ENCODE data around the gene NECTIN1. TPM values are rescaled to one million over a fixed set of nuclear protein-coding genes. Genes with fewer than 3 reads are reported as not detected.

NECTIN1 gene
- total RNA-seq, 2 experiments from 2014 or later: 2.5 to 3.4 TPM

DNA sequence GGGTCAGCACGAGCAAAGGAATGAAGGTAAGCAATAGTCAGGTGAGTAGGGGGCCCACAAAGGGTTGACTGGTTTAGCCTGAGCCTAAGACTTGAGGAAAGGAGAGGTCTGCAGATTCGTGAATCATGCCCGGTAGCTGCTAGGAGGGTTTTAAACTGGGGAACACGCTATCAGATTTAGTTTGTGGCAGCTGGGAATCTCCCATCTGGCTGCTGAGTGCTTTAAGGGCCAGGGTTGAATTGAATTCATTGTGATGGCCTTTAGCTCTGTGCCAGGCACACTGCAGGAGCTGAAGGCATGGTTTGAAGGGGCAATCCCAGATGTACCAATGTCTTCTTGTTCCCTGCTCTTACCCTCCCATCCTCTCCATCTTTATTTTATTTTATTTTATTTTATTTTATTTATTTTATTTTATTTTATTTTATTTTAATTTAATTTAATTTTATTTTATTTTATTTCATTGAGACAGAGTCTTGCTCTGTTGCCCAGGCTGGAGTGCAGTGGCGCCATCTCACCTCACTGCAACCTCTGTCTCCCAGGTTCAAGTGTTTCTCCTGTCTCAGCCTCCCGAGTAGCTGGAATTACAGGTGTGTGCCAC lies 1.9 kb upstream of the NECTIN1 start:
- peaks cover 39% of the 10 kb centered on the region for H3K27me3 Mint-ChIP-seq
- no peak for DNase-seq
- no peak overlapping the region for H3K27ac Mint-ChIP-seq
- H3K4me1 ChIP-seq (ENCODE audit: insufficient read depth, low read length): peaks cover 25% of the 10 kb centered on the region
- TF ChIP-seq, protein P1, sequence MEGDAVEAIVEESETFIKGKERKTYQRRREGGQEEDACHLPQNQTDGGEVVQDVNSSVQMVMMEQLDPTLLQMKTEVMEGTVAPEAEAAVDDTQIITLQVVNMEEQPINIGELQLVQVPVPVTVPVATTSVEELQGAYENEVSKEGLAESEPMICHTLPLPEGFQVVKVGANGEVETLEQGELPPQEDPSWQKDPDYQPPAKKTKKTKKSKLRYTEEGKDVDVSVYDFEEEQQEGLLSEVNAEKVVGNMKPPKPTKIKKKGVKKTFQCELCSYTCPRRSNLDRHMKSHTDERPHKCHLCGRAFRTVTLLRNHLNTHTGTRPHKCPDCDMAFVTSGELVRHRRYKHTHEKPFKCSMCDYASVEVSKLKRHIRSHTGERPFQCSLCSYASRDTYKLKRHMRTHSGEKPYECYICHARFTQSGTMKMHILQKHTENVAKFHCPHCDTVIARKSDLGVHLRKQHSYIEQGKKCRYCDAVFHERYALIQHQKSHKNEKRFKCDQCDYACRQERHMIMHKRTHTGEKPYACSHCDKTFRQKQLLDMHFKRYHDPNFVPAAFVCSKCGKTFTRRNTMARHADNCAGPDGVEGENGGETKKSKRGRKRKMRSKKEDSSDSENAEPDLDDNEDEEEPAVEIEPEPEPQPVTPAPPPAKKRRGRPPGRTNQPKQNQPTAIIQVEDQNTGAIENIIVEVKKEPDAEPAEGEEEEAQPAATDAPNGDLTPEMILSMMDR (IDR thresholded peaks at IDR 0.05): no peak
- POLR2A ChIA-PET: no interaction called here
- CTCF ChIA-PET: no interaction called here
- H3K4me1 Mint-ChIP-seq (ENCODE audit: low read depth): peaks cover 5% of the 10 kb centered on the region
- H3K27me3 ChIP-seq (ENCODE audit: control insufficient read depth in 1 of 2, insufficient read depth in 2 of 2, low read length in 2 of 2): peaks cover 15 to 46% of the 10 kb centered on the region in 2 experiments
- H3K4me3 Mint-ChIP-seq: peak overlapping the region; percentile 89
- H3K27ac ChIP-seq (ENCODE audit: low read depth in 1 of 2, low read length in 2 of 2): no peak overlapping the region
- H3K9me3 Mint-ChIP-seq: no peaks in the 10 kb centered on the region
- peaks cover 4% of the 10 kb centered on the region for H3K36me3 Mint-ChIP-seq (ENCODE audit: low read depth)
- ATAC-seq (ENCODE audit: poor library complexity): no peak
- no peaks in the 10 kb centered on the region for H3K36me3 ChIP-seq (ENCODE audit: insufficient read depth, low read length)
- intact Hi-C loops (cut with DNase I, micrococcal nuclease): loop anchor here in 1 of 2 experiments (10.0 kb wide), 1 partner anchor 376 kb away; no protein-coding TSS in a partner anchor
- no peak overlapping the region for H3K4me3 ChIP-seq (ENCODE audit: low read length)
- peaks cover 0 to 5% of the 10 kb centered on the region in 2 experiments for H3K9me3 ChIP-seq (ENCODE audit: control insufficient read depth in 1 of 2, insufficient read depth in 1 of 2, low read length in 2 of 2)

DNA sequence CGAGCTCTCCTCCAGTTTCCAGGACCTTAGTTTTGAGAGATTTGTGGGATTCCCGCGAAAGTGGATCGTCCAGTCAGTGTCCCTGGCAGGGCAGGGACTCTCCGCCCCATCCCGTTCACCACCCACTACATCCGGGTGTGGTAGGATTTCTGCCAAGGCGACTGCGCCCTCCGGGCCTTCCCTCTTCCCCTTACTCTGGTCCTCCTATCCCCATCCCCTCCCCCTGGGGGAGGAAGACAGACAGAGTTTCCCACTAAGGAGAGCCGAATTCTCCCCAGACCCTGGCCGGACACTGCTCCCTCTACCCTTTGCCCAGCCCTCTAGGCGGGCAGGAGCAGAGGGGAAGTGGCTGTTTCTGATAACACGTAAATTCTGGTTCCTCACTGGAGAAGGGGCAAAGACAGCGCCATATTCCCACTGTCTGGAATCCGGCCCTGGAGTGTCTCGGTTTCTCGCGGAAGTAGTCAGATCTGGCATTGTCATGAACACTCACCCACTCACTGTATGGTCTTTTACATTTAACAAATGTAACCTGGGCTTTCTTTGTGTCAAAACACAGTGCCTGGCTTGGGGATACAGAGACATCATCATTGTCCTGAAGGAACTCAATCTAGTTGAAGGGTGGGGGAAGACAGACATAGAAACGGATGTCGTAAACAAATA lies 1.1 kb upstream of the NECTIN1 start:
- POLR2A ChIA-PET: interaction anchor here (1.2 to 1.3 kb wide), 2 partner anchors 61 to 108 kb away, joined by 3 read pairs; no protein-coding TSS in a partner anchor
- peak overlapping the region; percentile 89 for H3K4me3 Mint-ChIP-seq
- peaks cover 5% of the 10 kb centered on the region for H3K4me1 Mint-ChIP-seq (ENCODE audit: low read depth)
- H3K9me3 Mint-ChIP-seq: no peaks in the 10 kb centered on the region
- Histone ChIP-seq H3K27ac (ENCODE audit: low read depth in 1 of 2, low read length in 2 of 2) (no peak overlapping the region), H3K9me3 (ENCODE audit: control insufficient read depth in 1 of 2, insufficient read depth in 1 of 2, low read length in 2 of 2) (peaks cover 0 to 5% of the 10 kb centered on the region in 2 experiments), H3K4me3 (ENCODE audit: low read length) (peak overlapping the region; percentile 61), H3K27me3 (ENCODE audit: control insufficient read depth in 1 of 2, insufficient read depth in 2 of 2, low read length in 2 of 2) (peaks cover 15 to 38% of the 10 kb centered on the region in 2 experiments), H3K4me1 (ENCODE audit: insufficient read depth, low read length) (peaks cover 25% of the 10 kb centered on the region), H3K36me3 (ENCODE audit: insufficient read depth, low read length) (no peaks in the 10 kb centered on the region)
- peaks cover 33% of the 10 kb centered on the region for H3K27me3 Mint-ChIP-seq
- peaks cover 4% of the 10 kb centered on the region for H3K36me3 Mint-ChIP-seq (ENCODE audit: low read depth)
- peak in 2 of 14 experiments; percentile 26 to 40 for DNase-seq
- CTCF ChIA-PET: interaction anchor here (0.9 to 2.1 kb wide), 9 partner anchors 9 to 374 kb away, joined by 3 to 11 read pairs (median 6); no protein-coding TSS in a partner anchor
- peak overlapping the region; percentile 24 for H3K27ac Mint-ChIP-seq
- TF ChIP-seq, protein P1 (IDR thresholded peaks at IDR 0.05): no peak
- intact Hi-C loops (cut with DNase I, micrococcal nuclease): loop anchor here (1.0 to 10.0 kb wide), 7 partner anchors 63 to 481 kb away; partner anchors contain the start of genes OAF (in 1 of the 2) and USP2 (in 1 of the 2)
- ATAC-seq (ENCODE audit: poor library complexity): no peak

DNA sequence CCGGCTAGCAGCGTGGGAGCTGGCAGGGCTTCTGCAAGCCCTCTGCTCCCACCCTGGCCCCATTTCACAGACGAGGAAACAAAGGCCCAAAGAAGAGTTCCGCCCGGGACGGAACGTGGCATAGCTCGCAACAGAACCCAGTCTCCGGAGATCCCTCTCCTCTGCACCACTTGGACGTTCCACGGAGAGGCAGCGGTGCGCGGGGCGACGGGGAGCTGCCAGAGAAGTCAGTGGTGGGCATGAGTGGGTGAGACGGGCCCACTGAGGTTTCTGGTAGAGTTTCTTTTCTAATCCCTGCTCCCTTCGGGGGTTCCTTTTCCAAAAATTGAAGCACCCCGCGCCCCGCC lies 554 bp upstream of the NECTIN1 start:
- ATAC-seq (ENCODE audit: poor library complexity) (peak; percentile 21), DNase-seq (peak in 1 of 14 experiments; percentile 12)
- H3K36me3 ChIP-seq (ENCODE audit: insufficient read depth, low read length): no peaks in the 10 kb centered on the region
- intact Hi-C loops (cut with DNase I, micrococcal nuclease): loop anchor here (1.0 to 10.0 kb wide), 6 partner anchors 62 to 481 kb away; partner anchors contain the start of genes OAF (in 1 of the 2) and USP2 (in 1 of the 2)
- peaks cover 0 to 5% of the 10 kb centered on the region in 2 experiments for H3K9me3 ChIP-seq (ENCODE audit: control insufficient read depth in 1 of 2, insufficient read depth in 1 of 2, low read length in 2 of 2)
- ChIA-PET CTCF (interaction anchor here (0.8 to 2.1 kb wide), 12 partner anchors 8 to 574 kb away, joined by 3 to 11 read pairs (median 6); no protein-coding TSS in a partner anchor), POLR2A (interaction anchor here (1.2 to 1.3 kb wide), 2 partner anchors 61 to 108 kb away, joined by 3 read pairs; no protein-coding TSS in a partner anchor)
- H3K4me3 ChIP-seq (ENCODE audit: low read length): peak overlapping the region; percentile 61
- H3K4me3 Mint-ChIP-seq: peak overlapping the region; percentile 89
- H3K4me1 ChIP-seq (ENCODE audit: insufficient read depth, low read length): peaks cover 25% of the 10 kb centered on the region
- peaks cover 4% of the 10 kb centered on the region for H3K36me3 Mint-ChIP-seq (ENCODE audit: low read depth)
- peak overlapping the region; percentile 24 for H3K27ac Mint-ChIP-seq
- peaks cover 5% of the 10 kb centered on the region for H3K4me1 Mint-ChIP-seq (ENCODE audit: low read depth)
- peaks cover 15 to 33% of the 10 kb centered on the region in 2 experiments for H3K27me3 ChIP-seq (ENCODE audit: control insufficient read depth in 1 of 2, insufficient read depth in 2 of 2, low read length in 2 of 2)
- TF ChIP-seq, protein P1 (IDR thresholded peaks at IDR 0.05): peak; percentile 34
- no peaks in the 10 kb centered on the region for H3K9me3 Mint-ChIP-seq
- peaks cover 32% of the 10 kb centered on the region for H3K27me3 Mint-ChIP-seq
- H3K27ac ChIP-seq (ENCODE audit: low read depth in 1 of 2, low read length in 2 of 2): no peak overlapping the region

Measured in CD4-positive, alpha-beta T cell (primary cell).